GM19035 (cell line): Measurements from ENCODE around the gene ODAD4.

Experiments
- ATAC-seq: cut with Tn5 transposase; IDR thresholded peaks from one replicate; pipeline ENCODE4 v1.9.1; 2021; ENCODE audit not compliant: unreplicated experiment

ODAD4 gene

GRCh38 chr17:41930009-41930832 lies at the start of gene ODAD4:
Gene ODAD4, plus strand, starts transcription at chr17:41930617. Its CDS starts 107 bp downstream, at chr17:41930724.
- ATAC-seq: peak; percentile 95

- no peak for ATAC-seq
These were observed 47.7 kb upstream of the ODAD4 start for GRCh38 chr17:41882756-41883155.

GRCh38 chr17:41885733-41886132 lies 44.7 kb upstream of the ODAD4 start:
- ATAC-seq: no peak

GRCh38 chr17:41888332-41888965 lies 42.0 kb upstream of the ODAD4 start:
- no peak for ATAC-seq

GRCh38 chr17:41891135-41892020 lies 39.0 kb upstream of the ODAD4 start:
- ATAC-seq: no peak

- no peak for ATAC-seq
These were observed 38.4 kb upstream of the ODAD4 start for GRCh38 chr17:41892021-41892376.

- no peak for ATAC-seq
These were observed 37.0 kb upstream of the ODAD4 start for GRCh38 chr17:41893384-41893783.

GRCh38 chr17:41894791-41895331 lies 35.6 kb upstream of the ODAD4 start:
- no peak for ATAC-seq

GRCh38 chr17:41895617-41896016 lies 34.8 kb upstream of the ODAD4 start:
- no peak for ATAC-seq

- ATAC-seq: no peak
These were observed 33.7 kb upstream of the ODAD4 start for GRCh38 chr17:41896726-41897125.

- ATAC-seq: no peak
These were observed 28.8 kb upstream of the ODAD4 start for GRCh38 chr17:41901646-41902045.

- ATAC-seq: no peak
These were observed 26.1 kb upstream of the ODAD4 start for GRCh38 chr17:41904242-41904841.

- no peak for ATAC-seq
These were observed 25.2 kb upstream of the ODAD4 start for GRCh38 chr17:41905172-41905571.

- no peak for ATAC-seq
These were observed 23.8 kb upstream of the ODAD4 start for GRCh38 chr17:41906465-41907184.

GRCh38 chr17:41907185-41907556 lies 23.2 kb upstream of the ODAD4 start:
- no peak for ATAC-seq

- no peak for ATAC-seq
These were observed 22.5 kb upstream of the ODAD4 start for GRCh38 chr17:41907633-41908539.

GRCh38 chr17:41909088-41909487 lies 21.3 kb upstream of the ODAD4 start:
- ATAC-seq: no peak

- ATAC-seq: no peak
These were observed 19.6 kb upstream of the ODAD4 start for GRCh38 chr17:41910701-41911391.

- no peak for ATAC-seq
These were observed 17.5 kb upstream of the ODAD4 start for GRCh38 chr17:41912925-41913324.
